Stomach (tissue), 9 donors: ENCODE data around the gene CMTM4. TPM values are rescaled to one million over a fixed set of nuclear protein-coding genes. Genes with fewer than 3 reads are reported as not detected.
"Not testable (repeated sequence)": the region's sequence is repeated elsewhere in the genome, so short reads cannot be mapped to it uniquely, and the experiment has no call there.

ENCODE experiments used
- DNase-seq, 2 donors: peaks; one replicate each; pipeline versions ENCODE4 v3.0.0 to v3.0.0-alpha.2; 2013 to 2019
- H3K27ac ChIP-seq, 5 donors: fragments of 200-600 bp in 4 of 5; sonication (generic) in 4 of 5; one replicate each; pipeline ENCODE4 v1.5.1; 2013 to 2019; ENCODE audit warnings: mild to moderate bottlenecking in 1 of 5, moderate library complexity in 1 of 5
- H3K27me3 ChIP-seq, 3 donors: fragments of 200-600 bp; sonication (generic); one replicate each; pipeline ENCODE4 v1.5.1; 2017 to 2019; ENCODE audit warnings: mixed run types in 1 of 3
- H3K36me3 ChIP-seq, 4 donors: fragments of 200-600 bp; sonication (generic); 1 replicate in 3 of 4; 2 replicates in 1 of 4; pipeline ENCODE4 v1.5.1; 2016 to 2019
- H3K4me1 ChIP-seq, 4 donors: fragments of 200-600 bp; sonication (generic); one replicate each; pipeline ENCODE4 v1.5.1; 2016 to 2019
- H3K4me3 ChIP-seq, 4 donors: fragments of 200-600 bp; sonication (generic) in 3 of 4; one replicate each; pipeline ENCODE4 v1.5.1; 2016 to 2019; ENCODE audit warnings: mild to moderate bottlenecking in 1 of 4
- H3K9me3 ChIP-seq, 4 donors: fragments of 200-600 bp; sonication (generic); one replicate each; pipeline ENCODE4 v1.5.1; 2016 to 2019
- EP300 ChIP-seq: sonication (generic); formaldehyde crosslinking; IDR thresholded peaks from one replicate; pipeline ENCODE4 v1.6.1; 2017; ENCODE audit warnings: antibody characterized with exemption
- POLR2A ChIP-seq, 4 donors: fragments of 450-650 bp; IDR thresholded peaks; one replicate each; pipeline ENCODE4 v1.6.1; 2016; ENCODE audit warnings: antibody characterized with exemption in 4 of 4, control low read depth in 2 of 4, mild to moderate bottlenecking in 1 of 4, moderate library complexity in 1 of 4
- POLR2AphosphoS5 ChIP-seq, 3 donors: sonication (generic); formaldehyde crosslinking; IDR thresholded peaks; one replicate each; pipeline ENCODE4 v1.6.1; 2016; ENCODE audit warnings: antibody characterized with exemption in 3 of 3
- WGBS, 5 donors: extraction: QIAGEN DNeasy Blood & Tissue Kit in 3 of 5; methylation state at CpG; one replicate each; pipeline versions ENCODE4 v1.1.5 to v1.1.7; 2013 to 2018; 5-methylcytosine and 5-hydroxymethylcytosine counted together
- intact Hi-C: fragments of 100-400 bp; cut with DNase I; formaldehyde crosslinking; loops from one replicate; pipeline ENCODE4 v1.15.1; 2023; ENCODE audit warnings: low total_unique reads
- polyA plus RNA-seq, 3 donors: library from polyadenylated mRNA; stranded (reverse); fragments of 200-250 nt; gene quantifications; one replicate each; pipeline ENCODE4 v1.2.3, GENCODE V29; 2013
- total RNA-seq, 5 donors: library from RNA; depleted of rRNA; stranded (reverse); fragments of >200 nt; gene quantifications; one replicate each; pipeline versions ENCODE4 v1.1.0 to v1.2.3, GENCODE V29; 2014 to 2016
- TF ChIP-seq, protein P1 (sequence below), 7 experiments: fragments of 450-650 bp in 4 of 7; fragments of 200-600 bp in 3 of 7; sonication (generic) in 3 of 7; IDR thresholded peaks; one replicate each; pipeline ENCODE4 v1.5.1; 2016 to 2019; ENCODE audit warnings: antibody characterized with exemption in 7 of 7, control low read depth in 2 of 7, mild to moderate bottlenecking in 1 of 7
- donor health status: healthy with polysubstance abuse.
- donor health status: Bipolar disorder and iron deficiency.
- donor health status: healthy.

The CMTM4 gene
- total and polyA plus RNA-seq, 8 donors, result 10.5 to 244 (median 42.1) TPM

DNA sequence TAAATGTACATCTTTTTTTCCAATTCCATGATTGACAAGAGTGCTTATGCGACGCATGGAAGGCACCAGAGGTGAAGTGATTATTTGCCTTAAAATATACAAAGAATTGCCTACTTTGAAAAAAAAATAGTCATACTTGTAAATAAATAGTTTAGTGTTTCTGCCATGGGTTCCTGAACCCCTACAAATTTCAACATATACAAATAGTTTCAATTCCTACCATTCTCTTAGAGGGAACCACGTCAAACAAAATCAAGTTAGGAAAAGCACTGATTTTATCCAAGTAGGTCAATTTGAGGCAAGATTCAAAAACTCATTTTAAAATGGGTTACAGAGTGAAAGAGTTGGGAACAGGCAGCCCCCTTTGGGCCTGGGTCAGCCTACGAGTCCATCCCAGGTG is 80.4 kb downstream of the CMTM4 start:
- DNase-seq, result no peak
- Histone ChIP-seq H3K27me3 (no peaks in the 10 kb centered on the region), H3K4me3 (no peak overlapping the region), H3K27ac (no peak overlapping the region), H3K36me3 (peaks cover 30 to 68% (median 56%) of the 10 kb centered on the region in 4 donors), H3K9me3 (no peaks in the 10 kb centered on the region), H3K4me1 (peaks cover 15 to 32% (median 21%) of the 10 kb centered on the region in 4 donors)
- WGBS, 5 donors, result 89 to 94% (median 93%) methylated on average over 4 of the region's 4 CpGs
- TF ChIP-seq, protein P1, sequence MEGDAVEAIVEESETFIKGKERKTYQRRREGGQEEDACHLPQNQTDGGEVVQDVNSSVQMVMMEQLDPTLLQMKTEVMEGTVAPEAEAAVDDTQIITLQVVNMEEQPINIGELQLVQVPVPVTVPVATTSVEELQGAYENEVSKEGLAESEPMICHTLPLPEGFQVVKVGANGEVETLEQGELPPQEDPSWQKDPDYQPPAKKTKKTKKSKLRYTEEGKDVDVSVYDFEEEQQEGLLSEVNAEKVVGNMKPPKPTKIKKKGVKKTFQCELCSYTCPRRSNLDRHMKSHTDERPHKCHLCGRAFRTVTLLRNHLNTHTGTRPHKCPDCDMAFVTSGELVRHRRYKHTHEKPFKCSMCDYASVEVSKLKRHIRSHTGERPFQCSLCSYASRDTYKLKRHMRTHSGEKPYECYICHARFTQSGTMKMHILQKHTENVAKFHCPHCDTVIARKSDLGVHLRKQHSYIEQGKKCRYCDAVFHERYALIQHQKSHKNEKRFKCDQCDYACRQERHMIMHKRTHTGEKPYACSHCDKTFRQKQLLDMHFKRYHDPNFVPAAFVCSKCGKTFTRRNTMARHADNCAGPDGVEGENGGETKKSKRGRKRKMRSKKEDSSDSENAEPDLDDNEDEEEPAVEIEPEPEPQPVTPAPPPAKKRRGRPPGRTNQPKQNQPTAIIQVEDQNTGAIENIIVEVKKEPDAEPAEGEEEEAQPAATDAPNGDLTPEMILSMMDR (IDR thresholded peaks at IDR 0.05), result no peak
- no peak for TF ChIP-seq EP300
- TF ChIP-seq POLR2AphosphoS5 (IDR thresholded peaks at IDR 0.05), result no peak
- no peak for TF ChIP-seq POLR2A (IDR thresholded peaks at IDR 0.05)
- intact Hi-C loops, result no loop called here

DNA sequence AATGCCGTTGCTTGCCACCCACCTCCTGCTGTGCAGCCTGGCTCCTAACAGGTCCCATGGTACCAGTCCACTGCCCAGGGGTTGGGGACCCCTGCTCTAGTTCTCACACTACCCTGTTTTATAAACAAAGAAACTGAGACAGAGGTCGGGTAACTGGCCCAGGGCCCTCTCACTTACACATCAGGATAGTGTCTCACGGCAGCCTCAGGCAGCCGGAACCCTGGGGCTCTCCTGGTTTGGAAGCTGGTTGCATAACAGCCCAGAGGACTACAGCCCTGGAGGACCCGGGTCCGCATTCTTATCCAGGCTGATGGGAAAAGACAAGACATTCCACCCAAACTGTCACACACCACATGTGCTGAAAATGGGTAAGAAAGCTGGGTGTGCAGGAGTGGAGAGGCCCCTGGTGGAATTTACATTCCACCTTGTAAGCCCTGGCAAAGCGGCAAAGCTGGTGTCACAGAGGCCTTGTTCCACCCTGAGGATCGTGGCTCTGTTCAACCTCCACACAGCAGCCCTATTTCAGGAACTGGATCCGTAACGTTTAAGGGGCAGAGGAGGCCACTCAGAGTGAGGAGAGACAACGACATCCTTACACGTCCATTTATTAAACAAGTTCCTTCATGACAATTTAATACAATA is 82.3 kb downstream of the CMTM4 start:
- no peaks in the 10 kb centered on the region for H3K9me3 ChIP-seq
- H3K36me3 ChIP-seq, result peaks cover 45 to 75% (median 67%) of the 10 kb centered on the region in 4 donors
- TF ChIP-seq, protein P1 (IDR thresholded peaks at IDR 0.05), result no peak
- no peak for TF ChIP-seq POLR2AphosphoS5 (IDR thresholded peaks at IDR 0.05)
- TF ChIP-seq POLR2A (IDR thresholded peaks at IDR 0.05), result no peak
- no peak for TF ChIP-seq EP300
- H3K4me1 ChIP-seq, result peaks cover 15 to 23% (median 19%) of the 10 kb centered on the region in 4 donors
- DNase-seq, result no peak
- no peak overlapping the region for H3K4me3 ChIP-seq
- no peak overlapping the region for H3K27ac ChIP-seq
- intact Hi-C loops, result no loop called here
- WGBS, 5 donors, result 83 to 91% (median 88%) methylated on average over 9 to 12 of the region's 12 CpGs
- no peaks in the 10 kb centered on the region for H3K27me3 ChIP-seq

DNA sequence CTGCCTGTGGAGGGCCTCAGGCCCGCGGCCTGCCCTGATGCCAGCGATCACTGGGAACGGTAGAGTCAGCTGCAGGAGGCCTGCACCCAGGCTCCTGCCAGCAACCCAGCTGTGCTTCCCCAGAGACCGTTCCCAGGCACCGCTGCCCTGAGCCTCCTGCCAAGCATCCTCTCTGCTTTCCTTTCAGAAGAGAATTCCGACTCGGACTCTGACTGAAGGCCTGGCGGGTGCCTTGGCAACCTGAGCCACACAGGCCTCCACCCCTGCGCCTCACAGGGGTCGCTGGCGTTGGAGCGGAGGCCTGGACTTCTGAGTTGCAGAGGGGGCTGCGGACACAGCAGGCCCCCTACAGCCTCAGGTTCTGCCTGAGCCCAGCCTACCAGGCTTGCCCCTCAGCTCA is 84.1 kb downstream of the CMTM4 start:
- 83 to 93% (median 91%) methylated on average over 7 to 14 of the region's 14 CpGs for WGBS, 5 donors
- DNase-seq, result no peak
- Histone ChIP-seq H3K36me3 (peaks cover 45 to 80% (median 69%) of the 10 kb centered on the region in 4 donors), H3K4me3 (no peak overlapping the region), H3K4me1 (peaks cover 8 to 22% (median 17%) of the 10 kb centered on the region in 4 donors), H3K27me3 (no peaks in the 10 kb centered on the region), H3K9me3 (no peaks in the 10 kb centered on the region), H3K27ac (no peak overlapping the region)
- intact Hi-C loops, result no loop called here
- TF ChIP-seq EP300, result no peak
- no peak for TF ChIP-seq POLR2A (IDR thresholded peaks at IDR 0.05)
- TF ChIP-seq POLR2AphosphoS5 (IDR thresholded peaks at IDR 0.05), result no peak
- TF ChIP-seq, protein P1 (IDR thresholded peaks at IDR 0.05), result no peak

DNA sequence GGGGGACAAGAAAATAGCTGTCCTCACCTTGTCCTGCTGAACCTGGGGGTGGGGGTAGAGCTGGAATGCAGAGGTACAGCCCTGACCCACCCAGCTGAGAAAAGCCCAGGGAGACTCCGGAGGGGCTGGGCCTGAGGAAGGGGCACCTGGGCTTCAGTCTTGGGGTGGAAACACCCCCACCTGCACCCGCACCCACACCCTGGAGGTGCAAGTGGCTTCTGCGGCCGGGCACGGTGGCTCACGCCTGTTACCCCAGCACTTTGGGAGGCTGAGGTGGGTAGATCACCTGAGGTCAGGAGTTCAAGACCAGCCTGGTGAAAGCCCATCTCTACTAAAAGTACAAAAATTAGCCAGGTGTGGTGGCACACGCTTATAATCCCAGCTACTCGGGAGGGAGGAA is 84.6 kb downstream of the CMTM4 start:
- H3K9me3 ChIP-seq, DNase-seq: not testable (repeated sequence)
- peaks cover 45 to 79% (median 68%) of the 10 kb centered on the region in 4 donors for H3K36me3 ChIP-seq

More for the DNA sequence above, 84.6 kb downstream of the CMTM4 start:
- H3K4me3 ChIP-seq, H3K27ac ChIP-seq, H3K27me3 ChIP-seq, intact Hi-C loops: not testable (repeated sequence)
- 87 to 95% (median 94%) methylated on average over 7 to 8 of the region's 8 CpGs for WGBS, 5 donors
- H3K4me1 ChIP-seq, result peaks cover 8 to 23% (median 17%) of the 10 kb centered on the region in 4 donors
